ES-I3 (cell line): ENCODE results near the gene CNRIP1.
"Not testable (repeated sequence)": the region's sequence is repeated elsewhere in the genome, so short reads cannot be mapped to it uniquely, and the experiment has no call there.

Experiments
- H3K36me3 ChIP-seq: 2 replicates; pipeline ENCODE4 v1.6.1; 2013; ENCODE audit warnings: mild to moderate bottlenecking, low read length, control low read depth, moderate library complexity; ENCODE audit not compliant: insufficient read depth
- H3K4me1 ChIP-seq: 2 replicates; pipeline ENCODE4 v1.6.1; 2013; ENCODE audit warnings: mild to moderate bottlenecking, control low read depth, low read length; ENCODE audit not compliant: insufficient read depth
- H3K9ac ChIP-seq: 2 replicates; pipeline ENCODE4 v1.6.1; 2013; ENCODE audit warnings: low read depth, mild to moderate bottlenecking, low read length, moderate library complexity
- H3K9me3 ChIP-seq: 2 replicates; pipeline ENCODE4 v1.6.1; 2013; ENCODE audit warnings: mild to moderate bottlenecking, low read length, moderate library complexity; ENCODE audit not compliant: control insufficient read depth, insufficient read depth

CNRIP1 gene

GRCh38 chr2:68351997-68352396 is 32.2 kb upstream of the CNRIP1 start:
- Histone ChIP-seq H3K4me1 (no peaks in the 10 kb centered on the region), H3K9ac (no peak overlapping the region), H3K9me3 (no peaks in the 10 kb centered on the region), H3K36me3 (no peaks in the 10 kb centered on the region)

GRCh38 chr2:68349091-68349490 is 29.3 kb upstream of the CNRIP1 start:
- H3K36me3 ChIP-seq, H3K9me3 ChIP-seq, H3K9ac ChIP-seq, H3K4me1 ChIP-seq: not testable (repeated sequence)

DNA sequence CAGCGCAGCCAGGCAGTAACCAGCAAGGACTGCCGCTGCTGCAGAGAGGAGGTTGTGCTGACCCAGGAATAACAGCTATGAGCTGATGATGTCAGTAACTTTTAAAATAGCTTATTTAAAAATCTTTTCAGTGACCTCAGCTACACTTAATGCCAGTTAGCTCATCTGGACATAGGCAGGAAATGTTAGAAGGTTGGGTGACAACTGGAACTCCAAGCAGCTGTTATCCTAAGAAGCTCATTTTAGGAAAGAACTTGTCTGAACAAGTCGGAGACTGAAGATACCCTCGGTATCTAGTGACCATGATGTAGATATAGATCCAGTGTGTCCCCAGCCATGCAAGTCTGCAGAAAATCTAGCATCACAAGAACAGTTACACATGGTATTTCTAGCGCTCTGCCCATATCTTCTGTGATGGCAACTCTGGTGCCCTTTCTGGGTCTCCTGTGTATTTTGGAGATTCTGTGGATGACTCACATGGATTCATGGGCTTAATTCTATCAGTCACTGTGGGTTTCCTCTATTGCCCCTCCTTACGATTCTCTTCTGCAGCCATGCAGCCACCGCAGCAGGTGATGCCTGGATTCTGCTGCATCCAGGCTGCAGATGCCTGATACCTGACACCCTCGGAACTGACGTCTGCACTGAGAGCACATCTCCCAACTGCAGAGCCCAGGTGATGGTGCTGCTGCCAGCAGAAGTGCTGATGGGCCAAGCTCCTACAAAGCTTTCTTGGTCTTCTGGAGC is 25.6 kb upstream of the CNRIP1 start:
- Histone ChIP-seq H3K9ac (no peak overlapping the region), H3K36me3 (no peaks in the 10 kb centered on the region), H3K4me1 (peaks cover 4% of the 10 kb centered on the region; the same call in 1 of the 2 replicates), H3K9me3 (no peaks in the 10 kb centered on the region)

DNA sequence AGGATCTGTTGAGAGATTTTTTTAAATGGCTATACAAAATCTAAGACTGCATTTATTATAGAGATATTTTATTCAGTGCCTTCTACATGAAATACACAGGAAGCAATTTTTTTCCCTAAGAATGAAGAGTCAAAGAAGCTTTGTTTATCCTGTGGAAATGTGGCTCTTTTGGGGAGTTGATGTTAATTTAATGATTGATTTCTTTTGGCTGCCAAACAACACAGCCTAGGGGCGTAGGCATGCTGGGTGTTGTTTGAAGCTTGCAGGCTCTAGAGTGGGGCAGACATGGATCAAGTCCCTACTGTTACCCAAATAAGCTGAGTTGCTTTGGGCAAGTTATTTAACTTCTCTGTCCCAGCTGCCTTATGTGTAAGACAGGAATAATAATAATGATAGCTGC is 24.3 kb upstream of the CNRIP1 start:
- H3K36me3 ChIP-seq = no peaks in the 10 kb centered on the region

GRCh38 chr2:68342470-68342869 is 22.7 kb upstream of the CNRIP1 start:
- H3K9ac ChIP-seq = no peak overlapping the region
- peaks cover 4% of the 10 kb centered on the region; the same call in 1 of the 2 replicates for H3K4me1 ChIP-seq
- H3K9me3 ChIP-seq = no peaks in the 10 kb centered on the region

More for the DNA sequence above, 24.3 kb upstream of the CNRIP1 start:
- Histone ChIP-seq H3K9me3 (no peaks in the 10 kb centered on the region), H3K4me1 (peaks cover 4% of the 10 kb centered on the region; the same call in 1 of the 2 replicates), H3K9ac (no peak overlapping the region)

GRCh38 chr2:68341583-68341982 is 21.8 kb upstream of the CNRIP1 start:
- no peaks in the 10 kb centered on the region for H3K9me3 ChIP-seq
- no peaks in the 10 kb centered on the region for H3K36me3 ChIP-seq
- peaks cover 4% of the 10 kb centered on the region; the same call in 1 of the 2 replicates for H3K4me1 ChIP-seq
- H3K9ac ChIP-seq = no peak overlapping the region

More at GRCh38 chr2:68342470-68342869, 22.7 kb upstream of the CNRIP1 start:
- no peaks in the 10 kb centered on the region for H3K36me3 ChIP-seq

- peaks cover 4% of the 10 kb centered on the region; the same call in 1 of the 2 replicates for H3K4me1 ChIP-seq
- no peaks in the 10 kb centered on the region for H3K36me3 ChIP-seq
- no peaks in the 10 kb centered on the region for H3K9me3 ChIP-seq
- H3K9ac ChIP-seq = no peak overlapping the region
These were observed 21.2 kb upstream of the CNRIP1 start for GRCh38 chr2:68341062-68341329.

- no peaks in the 10 kb centered on the region for H3K9me3 ChIP-seq
These were observed 20.7 kb upstream of the CNRIP1 start for GRCh38 chr2:68340226-68341061.

DNA sequence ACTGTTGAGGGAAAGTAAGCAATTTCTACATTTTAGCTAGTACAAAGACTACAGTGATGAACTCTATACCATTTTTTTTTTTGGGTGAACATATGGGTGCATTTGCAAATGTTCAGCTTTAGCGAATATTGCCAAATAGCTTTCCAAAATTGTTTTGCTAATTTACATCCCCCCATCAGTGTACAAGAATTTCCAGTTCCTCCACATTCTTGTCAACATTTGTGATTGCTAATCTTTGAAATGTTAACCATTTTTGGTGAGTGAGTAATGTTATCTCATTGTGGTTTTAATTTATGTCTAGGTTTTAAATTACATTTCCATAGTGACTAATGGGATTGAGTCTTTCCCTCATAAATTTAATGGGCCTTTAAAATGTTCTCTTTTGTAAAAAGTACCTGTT is 16.4 kb upstream of the CNRIP1 start:
- Histone ChIP-seq H3K9me3 (no peaks in the 10 kb centered on the region), H3K36me3 (no peaks in the 10 kb centered on the region), H3K9ac (no peak overlapping the region), H3K4me1 (no peaks in the 10 kb centered on the region)

More at GRCh38 chr2:68340226-68341061, 20.7 kb upstream of the CNRIP1 start:
- Histone ChIP-seq H3K4me1 (peaks cover 4% of the 10 kb centered on the region; the same call in 1 of the 2 replicates), H3K36me3 (no peaks in the 10 kb centered on the region), H3K9ac (no peak overlapping the region)

DNA sequence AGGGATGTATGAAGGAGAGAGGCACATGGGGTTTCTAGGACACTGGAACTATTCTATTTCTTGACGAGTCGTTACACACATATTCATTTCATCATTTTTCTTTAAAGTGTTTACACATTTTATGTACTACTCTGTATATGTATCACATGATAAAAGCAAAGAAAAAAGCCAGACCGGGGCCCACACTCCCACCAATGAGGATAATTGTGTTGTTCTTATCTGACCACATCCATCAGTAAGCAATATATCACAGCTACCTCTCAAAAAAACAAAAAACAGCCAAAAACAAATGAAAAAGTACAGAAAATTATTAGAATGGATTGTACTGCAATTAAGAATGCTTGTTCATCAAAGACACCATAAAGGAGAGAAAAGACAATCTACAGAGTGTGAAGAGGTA is 14.2 kb upstream of the CNRIP1 start:
- Histone ChIP-seq H3K4me1 (no peaks in the 10 kb centered on the region), H3K36me3 (no peaks in the 10 kb centered on the region), H3K9ac (no peak overlapping the region), H3K9me3 (no peaks in the 10 kb centered on the region)

- Histone ChIP-seq H3K36me3 (no peaks in the 10 kb centered on the region), H3K4me1 (no peaks in the 10 kb centered on the region), H3K9ac (no peak overlapping the region), H3K9me3 (no peaks in the 10 kb centered on the region)
These were observed 13.3 kb upstream of the CNRIP1 start for GRCh38 chr2:68333009-68333408.

DNA sequence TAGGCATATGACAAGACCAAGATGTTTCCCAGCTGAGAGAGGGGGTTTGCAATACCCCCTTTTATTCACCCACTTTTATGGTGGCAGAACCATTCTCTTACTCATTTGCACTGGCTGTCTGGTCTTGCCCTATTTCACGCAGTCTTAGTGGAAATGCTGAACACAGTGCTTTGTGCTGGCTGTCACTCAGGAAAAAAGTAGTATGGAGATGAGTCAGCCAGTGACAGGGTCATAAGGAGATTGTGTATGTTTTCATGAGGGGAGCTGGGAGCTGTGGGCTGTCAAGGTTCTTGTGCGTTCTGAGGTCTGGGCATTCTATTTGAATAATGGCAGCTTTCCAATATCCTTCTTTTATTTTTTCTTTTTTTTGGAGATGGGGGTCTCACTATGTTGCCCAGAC is 10.9 kb upstream of the CNRIP1 start:
- H3K4me1 ChIP-seq = no peaks in the 10 kb centered on the region
- H3K36me3 ChIP-seq = no peaks in the 10 kb centered on the region
- no peaks in the 10 kb centered on the region for H3K9me3 ChIP-seq
- no peak overlapping the region for H3K9ac ChIP-seq

GRCh38 chr2:68328901-68329300 is 9.2 kb upstream of the CNRIP1 start:
- no peaks in the 10 kb centered on the region for H3K9me3 ChIP-seq
- H3K4me1 ChIP-seq = no peaks in the 10 kb centered on the region
- no peak overlapping the region for H3K9ac ChIP-seq
- H3K36me3 ChIP-seq = no peaks in the 10 kb centered on the region

- H3K36me3 ChIP-seq = no peaks in the 10 kb centered on the region
- H3K9ac ChIP-seq = no peak overlapping the region
- no peaks in the 10 kb centered on the region for H3K9me3 ChIP-seq
- no peaks in the 10 kb centered on the region for H3K4me1 ChIP-seq
These were observed 5.3 kb upstream of the CNRIP1 start for GRCh38 chr2:68325056-68325455.

- no peaks in the 10 kb centered on the region for H3K36me3 ChIP-seq
These were observed 431 bp upstream of the CNRIP1 start for GRCh38 chr2:68320118-68320641.

More at GRCh38 chr2:68320118-68320641, 431 bp upstream of the CNRIP1 start:
- Histone ChIP-seq H3K9me3 (no peaks in the 10 kb centered on the region; the same call in 1 of the 2 replicates), H3K4me1 (no peaks in the 10 kb centered on the region), H3K9ac (peak overlapping the region; percentile 71; the same call in 1 of the 2 replicates)
